Measurements from ENCODE around the gene CHSY1. TPM values are rescaled to one million over a fixed set of nuclear protein-coding genes. Genes with fewer than 3 reads are reported as not detected.

Gene CHSY1
- total and polyA plus RNA-seq, 2 experiments from 2014 or later: 5.2 to 31.3 TPM

DNA sequence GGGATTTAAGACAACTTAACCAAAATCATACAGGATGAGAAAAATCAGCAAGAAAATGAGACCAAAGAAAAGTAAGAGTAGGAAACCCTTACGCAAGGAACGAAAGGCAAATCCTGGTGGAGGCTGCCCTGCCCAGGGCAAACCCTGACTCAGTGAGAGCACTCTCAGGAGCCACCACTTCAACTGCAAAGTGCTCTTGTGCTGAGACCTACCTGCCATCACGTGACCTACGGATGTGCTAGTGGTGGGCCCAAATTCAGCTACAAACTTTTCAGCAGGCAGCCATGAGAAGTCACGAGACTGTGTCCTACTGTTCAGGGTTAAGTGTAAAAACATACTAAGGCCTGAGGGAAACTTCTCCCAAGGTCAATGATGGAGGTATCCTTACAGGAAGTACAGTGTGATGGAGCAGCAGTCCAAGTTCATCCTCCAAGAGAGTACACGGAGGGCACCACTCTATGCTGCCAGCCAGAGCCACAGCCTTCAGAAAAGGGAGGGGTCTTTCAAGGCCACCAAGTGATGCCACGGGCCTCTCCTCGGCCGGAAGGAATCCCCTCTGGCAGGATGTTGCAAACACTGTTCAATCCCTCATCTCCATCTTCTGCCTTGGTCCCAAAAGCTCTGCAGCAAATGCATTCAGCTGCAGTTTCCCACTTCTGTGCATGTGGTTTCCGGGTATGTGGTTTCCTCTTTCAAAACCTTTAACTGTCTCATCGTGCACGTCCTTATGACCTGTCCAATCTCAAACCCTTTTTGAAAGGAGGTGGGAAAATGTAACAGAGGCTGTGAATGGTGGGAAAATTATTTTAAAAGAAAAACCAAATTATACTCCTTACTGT is 9.5 kb downstream of the CHSY1 start:
- H3K9me3 ChIP-seq (ENCODE audit: low read depth): no peaks in the 10 kb centered on the region
- no peaks in the 10 kb centered on the region for H3K27me3 ChIP-seq (replicated peaks; ENCODE audit: insufficient read depth)
- peaks cover 29% of the 10 kb centered on the region for H3K4me1 ChIP-seq (ENCODE audit: insufficient read depth)
- in situ Hi-C loops (cut with MboI): no loop called here
- DNase-seq: peak; percentile 69
- H3K27ac ChIP-seq: peak overlapping the region; percentile 47; the same call in 1 of the 2 replicates
- no peak overlapping the region for H2AFZ ChIP-seq
- peaks cover 100% of the 10 kb centered on the region for H3K79me2 ChIP-seq (ENCODE audit: insufficient read depth)
- H3K36me3 ChIP-seq (ENCODE audit: low read depth): no peaks in the 10 kb centered on the region
- peaks cover 16% of the 10 kb centered on the region for H4K20me1 ChIP-seq (ENCODE audit: insufficient read depth)
- no peak overlapping the region for H3K4me3 ChIP-seq
- TF ChIP-seq EZH2phosphoT487 (IDR thresholded peaks at IDR 0.05; ENCODE audit: insufficient read depth, low read depth): no peak
- no peak for TF ChIP-seq EZH2 (IDR thresholded peaks at IDR 0.05; ENCODE audit: insufficient read depth, poor library complexity, severe bottlenecking)
- peaks cover 40% of the 10 kb centered on the region for H3F3A ChIP-seq (ENCODE audit: insufficient read depth)
- H3K4me2 ChIP-seq (ENCODE audit: unreplicated experiment): peak overlapping the region; percentile 35
- H3K9me2 ChIP-seq (ENCODE audit: insufficient read depth): no peaks in the 10 kb centered on the region
- 62 to 63% methylated on average over 12 of the region's 12 CpGs for WGBS, 2 experiments (ENCODE audit: low coverage in 1 of 2, low lambda C conversion rate in 2 of 2, missing lambda C conversion rate in 2 of 2)
- no peak overlapping the region for H3K9ac ChIP-seq

DNA sequence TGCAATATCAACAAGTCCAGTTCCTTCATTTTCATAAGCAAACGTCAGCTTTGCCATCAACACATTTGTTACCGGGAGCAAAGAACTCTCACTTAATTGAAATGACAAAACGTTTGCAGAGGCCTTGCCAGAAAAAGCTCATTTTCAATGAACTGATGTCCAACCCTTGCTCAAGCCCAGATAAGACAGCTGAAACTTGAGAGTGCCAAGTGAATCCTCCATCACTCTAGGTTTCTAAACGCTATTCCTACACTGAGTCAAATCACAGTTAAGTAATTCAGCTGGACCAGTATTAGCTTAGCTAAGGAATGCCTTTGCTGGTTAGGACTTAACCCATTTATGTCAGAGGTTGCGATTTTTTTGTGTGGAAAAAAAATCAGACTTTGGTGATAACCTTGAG is 11.5 kb downstream of the CHSY1 start:
- Histone ChIP-seq H3K27ac (no peak overlapping the region), H2AFZ (no peak overlapping the region), H3K79me2 (ENCODE audit: insufficient read depth) (peaks cover 100% of the 10 kb centered on the region), H3K4me3 (no peak overlapping the region), H3K9me2 (ENCODE audit: insufficient read depth) (no peaks in the 10 kb centered on the region), H3K9me3 (ENCODE audit: low read depth) (no peaks in the 10 kb centered on the region), H3K4me2 (ENCODE audit: unreplicated experiment) (peak overlapping the region; percentile 11), H4K20me1 (ENCODE audit: insufficient read depth) (peaks cover 13% of the 10 kb centered on the region), H3K27me3 (replicated peaks; ENCODE audit: insufficient read depth) (no peaks in the 10 kb centered on the region), H3F3A (ENCODE audit: insufficient read depth) (peaks cover 33% of the 10 kb centered on the region), H3K9ac (no peak overlapping the region), H3K4me1 (ENCODE audit: insufficient read depth) (peaks cover 29% of the 10 kb centered on the region), H3K36me3 (ENCODE audit: low read depth) (no peaks in the 10 kb centered on the region)
- peak; percentile 52 for DNase-seq
- WGBS, 2 experiments (ENCODE audit: low coverage in 1 of 2, low lambda C conversion rate in 2 of 2, missing lambda C conversion rate in 2 of 2): 26 to 27% methylated on average over 5 of the region's 5 CpGs
- in situ Hi-C loops (cut with MboI): no loop called here
- TF ChIP-seq EZH2phosphoT487 (IDR thresholded peaks at IDR 0.05; ENCODE audit: insufficient read depth, low read depth) (no peak), EZH2 (IDR thresholded peaks at IDR 0.05; ENCODE audit: insufficient read depth, poor library complexity, severe bottlenecking) (no peak)

DNA sequence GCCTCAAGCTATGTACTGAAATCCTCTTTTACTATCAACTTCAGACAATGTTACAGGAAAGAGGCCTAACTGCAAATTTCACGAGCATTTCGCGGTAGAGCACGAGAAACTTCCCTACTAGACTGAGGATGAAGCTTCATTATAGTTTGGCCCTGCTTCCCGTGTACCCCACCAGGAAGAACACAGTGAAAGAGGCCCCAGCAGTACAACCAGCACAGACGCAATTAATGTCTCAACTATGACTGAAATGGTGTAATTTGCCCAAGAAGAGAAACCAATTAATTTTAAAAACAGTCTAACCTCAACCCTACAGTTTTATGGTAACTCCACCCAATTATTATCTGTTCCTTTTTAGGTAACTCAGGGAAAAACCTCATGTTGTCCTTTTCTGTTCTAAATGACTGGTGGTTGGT is 12.1 kb downstream of the CHSY1 start:
- Histone ChIP-seq H3K4me3 (no peak overlapping the region), H3F3A (ENCODE audit: insufficient read depth) (peaks cover 33% of the 10 kb centered on the region), H3K27me3 (replicated peaks; ENCODE audit: insufficient read depth) (no peaks in the 10 kb centered on the region), H4K20me1 (ENCODE audit: insufficient read depth) (peaks cover 13% of the 10 kb centered on the region), H3K36me3 (ENCODE audit: low read depth) (no peaks in the 10 kb centered on the region; the same call in 1 of the 2 replicates), H3K9ac (no peak overlapping the region), H2AFZ (no peak overlapping the region), H3K27ac (no peak overlapping the region), H3K9me3 (ENCODE audit: low read depth) (no peaks in the 10 kb centered on the region), H3K4me2 (ENCODE audit: unreplicated experiment) (peak overlapping the region; percentile 11), H3K4me1 (ENCODE audit: insufficient read depth) (peaks cover 29% of the 10 kb centered on the region), H3K79me2 (ENCODE audit: insufficient read depth) (peaks cover 100% of the 10 kb centered on the region), H3K9me2 (ENCODE audit: insufficient read depth) (no peaks in the 10 kb centered on the region)
- no peak for DNase-seq
- TF ChIP-seq EZH2phosphoT487 (IDR thresholded peaks at IDR 0.05; ENCODE audit: insufficient read depth, low read depth): no peak
- TF ChIP-seq EZH2 (IDR thresholded peaks at IDR 0.05; ENCODE audit: insufficient read depth, poor library complexity, severe bottlenecking): no peak
- 81 to 83% methylated on average over 6 of the region's 6 CpGs for WGBS, 2 experiments (ENCODE audit: low coverage in 1 of 2, low lambda C conversion rate in 2 of 2, missing lambda C conversion rate in 2 of 2)
- in situ Hi-C loops (cut with MboI): no loop called here

DNA sequence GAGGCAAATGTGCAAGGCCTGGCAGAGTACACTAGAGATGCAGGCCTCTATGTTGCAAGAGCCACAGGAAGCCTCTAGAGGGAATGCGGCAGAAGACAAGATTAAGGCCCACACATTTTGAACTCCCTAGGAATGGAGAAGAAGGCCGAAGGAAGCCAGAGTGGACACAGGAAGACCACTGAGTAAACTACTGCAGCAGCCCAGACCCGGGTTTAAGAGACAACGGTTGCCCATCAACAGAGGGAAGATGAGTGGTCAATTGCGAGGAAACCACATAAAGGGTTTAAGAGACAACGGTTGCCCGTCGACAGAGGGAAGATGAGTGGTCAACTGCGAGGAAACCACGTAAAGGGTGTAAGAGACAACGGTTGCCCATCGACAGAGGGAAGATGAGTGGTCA is 14.6 kb downstream of the CHSY1 start:
- in situ Hi-C loops (cut with MboI): no loop called here
- H3K27ac ChIP-seq: no peak overlapping the region
- WGBS, 2 experiments (ENCODE audit: low coverage in 1 of 2, low lambda C conversion rate in 2 of 2, missing lambda C conversion rate in 2 of 2): 96 to 97% methylated on average over 12 of the region's 12 CpGs
- peaks cover 34% of the 10 kb centered on the region for H3F3A ChIP-seq (ENCODE audit: insufficient read depth)
- H3K79me2 ChIP-seq (ENCODE audit: insufficient read depth): peaks cover 100% of the 10 kb centered on the region
- no peak overlapping the region for H3K4me3 ChIP-seq
- no peak overlapping the region for H2AFZ ChIP-seq
- H3K36me3 ChIP-seq (ENCODE audit: low read depth): peaks cover 6% of the 10 kb centered on the region; the same call in 1 of the 2 replicates
- no peak overlapping the region for H3K4me2 ChIP-seq (ENCODE audit: unreplicated experiment)
- peaks cover 18% of the 10 kb centered on the region for H3K4me1 ChIP-seq (ENCODE audit: insufficient read depth)
- TF ChIP-seq EZH2 (IDR thresholded peaks at IDR 0.05; ENCODE audit: insufficient read depth, poor library complexity, severe bottlenecking): no peak
- no peak for TF ChIP-seq EZH2phosphoT487 (IDR thresholded peaks at IDR 0.05; ENCODE audit: insufficient read depth, low read depth)
- DNase-seq: no peak
- no peaks in the 10 kb centered on the region for H3K9me3 ChIP-seq (ENCODE audit: low read depth)
- H4K20me1 ChIP-seq (ENCODE audit: insufficient read depth): peaks cover 13% of the 10 kb centered on the region
- H3K27me3 ChIP-seq (replicated peaks; ENCODE audit: insufficient read depth): no peaks in the 10 kb centered on the region
- H3K9ac ChIP-seq: no peak overlapping the region
- no peaks in the 10 kb centered on the region for H3K9me2 ChIP-seq (ENCODE audit: insufficient read depth)

Measured in GM23248 (cell line).